HG03460 (cell line): Measurements from ENCODE around the gene OR4M1.
"Not testable (repeated sequence)": the region's sequence is repeated elsewhere in the genome, so short reads cannot be mapped to it uniquely, and the experiment has no call there.

Source experiments
- ATAC-seq: cut with Tn5 transposase; IDR thresholded peaks from one replicate; pipeline ENCODE4 v1.9.1; 2021; ENCODE audit not compliant: unreplicated experiment

The OR4M1 gene, protein sequence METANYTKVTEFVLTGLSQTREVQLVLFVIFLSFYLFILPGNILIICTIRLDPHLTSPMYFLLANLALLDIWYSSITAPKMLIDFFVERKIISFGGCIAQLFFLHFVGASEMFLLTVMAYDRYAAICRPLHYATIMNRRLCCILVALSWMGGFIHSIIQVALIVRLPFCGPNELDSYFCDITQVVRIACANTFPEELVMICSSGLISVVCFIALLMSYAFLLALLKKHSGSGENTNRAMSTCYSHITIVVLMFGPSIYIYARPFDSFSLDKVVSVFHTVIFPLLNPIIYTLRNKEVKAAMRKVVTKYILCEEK

DNA sequence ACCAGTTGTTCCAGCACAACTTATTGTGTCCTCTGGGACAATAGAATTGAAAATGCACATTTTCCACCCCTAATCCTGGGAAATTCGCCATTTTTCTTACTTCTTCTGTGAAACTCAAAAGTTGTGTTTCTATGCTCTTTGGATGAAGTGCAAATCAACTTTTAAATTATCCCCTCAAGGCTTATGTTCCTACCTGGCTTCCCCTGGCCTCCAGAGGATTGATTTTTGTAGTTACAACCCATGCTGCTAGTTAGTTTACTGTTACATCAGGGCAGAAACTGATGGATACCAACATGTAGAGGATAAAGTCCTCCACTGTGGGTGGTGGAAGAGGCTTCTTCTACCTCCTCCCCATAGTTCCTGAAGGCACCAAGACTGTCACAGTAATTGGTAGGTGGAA, at the start of gene OR4M1:
OR4M1 (plus strand) TSS at position 301 of the 400 bp plus-strand sequence. CDS start 6,819 bp downstream, outside the sequence.
- not testable (repeated sequence) for ATAC-seq

- no peak for ATAC-seq
Measured at GRCh38 chr14:19729359-19729758, 43.9 kb upstream of the OR4M1 start.

DNA sequence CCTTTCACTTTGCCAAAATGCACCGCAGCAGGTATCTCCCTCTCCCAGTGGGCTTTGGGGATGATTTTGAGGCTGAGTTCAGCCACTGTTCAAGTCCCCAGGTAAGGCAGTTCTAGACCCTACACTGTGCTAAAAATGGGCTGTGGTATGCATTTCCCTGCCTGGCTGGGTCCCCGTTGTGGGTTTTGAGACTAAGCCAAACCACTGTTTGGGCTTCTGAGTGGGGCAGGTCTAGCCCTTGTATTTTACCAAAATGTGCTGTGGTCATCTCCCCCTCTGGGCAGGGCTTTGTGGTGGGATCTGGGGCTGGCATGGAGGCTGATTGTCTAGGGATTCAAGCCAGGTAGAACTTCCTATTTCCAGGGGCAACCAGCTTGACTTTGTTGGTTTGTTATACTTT, 43.5 kb upstream of the OR4M1 start:
- no peak for ATAC-seq

DNA sequence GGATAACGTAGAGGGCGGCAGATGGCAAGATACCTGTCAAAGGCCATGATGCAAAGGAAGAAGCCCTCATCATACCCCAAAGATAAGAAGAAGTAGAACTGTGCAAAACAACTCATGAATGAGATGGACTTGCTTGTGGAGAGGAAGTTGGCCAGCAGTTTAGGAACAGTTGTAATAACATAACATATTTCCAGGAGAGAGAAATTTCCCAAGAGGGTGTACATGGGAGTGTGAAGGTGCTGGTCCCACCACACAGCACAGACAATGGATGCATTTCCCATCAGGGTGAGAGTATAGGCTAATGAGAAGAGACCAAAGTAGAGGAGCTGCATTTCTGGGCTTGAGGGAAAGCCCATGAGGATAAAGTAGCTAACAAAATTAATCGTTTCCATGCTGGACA, 39.4 kb upstream of the OR4M1 start:
- not testable (repeated sequence) for ATAC-seq

GRCh38 chr14:19743256-19743655, 30.0 kb upstream of the OR4M1 start, which contains the start of gene OR4Q3:
OR4Q3 (plus strand) TSS chr14:19743571.
- no peak for ATAC-seq

DNA sequence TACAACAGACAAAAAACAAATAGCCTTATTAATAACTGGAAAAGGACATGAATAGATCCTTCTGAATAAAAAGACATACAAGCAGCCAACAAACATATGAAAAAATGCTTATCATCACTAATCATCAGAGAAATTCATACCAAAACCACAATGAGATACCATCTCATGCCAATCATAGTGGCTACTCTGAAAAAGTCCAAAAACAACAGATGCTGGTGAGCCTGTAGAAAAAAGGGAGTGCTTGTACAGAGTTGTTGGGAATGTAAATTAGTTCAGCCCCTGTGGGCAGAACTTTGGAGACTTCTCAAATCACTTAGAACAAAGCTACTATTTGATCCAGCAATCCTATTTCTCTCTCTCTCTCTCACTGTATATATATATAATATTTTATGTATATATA, 21.0 kb upstream of the OR4M1 start:
- not testable (repeated sequence) for ATAC-seq

DNA sequence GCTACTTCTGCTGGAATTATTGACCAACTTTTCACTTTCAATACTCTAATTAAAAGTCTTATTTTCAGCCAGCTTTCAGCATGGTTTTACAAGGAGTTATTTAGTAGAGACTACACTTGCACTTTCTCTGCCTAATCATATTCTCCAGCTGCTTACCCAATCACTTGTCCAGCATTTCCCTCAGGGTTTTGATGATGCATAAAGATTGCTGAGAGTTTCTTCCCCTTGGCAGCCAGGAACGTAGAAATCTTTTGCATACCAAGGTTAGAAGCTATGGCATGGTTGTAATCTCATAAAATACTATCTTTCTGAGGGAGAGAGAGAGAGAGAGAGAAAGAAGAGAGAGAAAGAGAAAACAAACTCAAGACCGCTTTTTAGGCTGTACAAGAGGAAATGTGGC, 19.1 kb upstream of the OR4M1 start:
- ATAC-seq: no peak

DNA sequence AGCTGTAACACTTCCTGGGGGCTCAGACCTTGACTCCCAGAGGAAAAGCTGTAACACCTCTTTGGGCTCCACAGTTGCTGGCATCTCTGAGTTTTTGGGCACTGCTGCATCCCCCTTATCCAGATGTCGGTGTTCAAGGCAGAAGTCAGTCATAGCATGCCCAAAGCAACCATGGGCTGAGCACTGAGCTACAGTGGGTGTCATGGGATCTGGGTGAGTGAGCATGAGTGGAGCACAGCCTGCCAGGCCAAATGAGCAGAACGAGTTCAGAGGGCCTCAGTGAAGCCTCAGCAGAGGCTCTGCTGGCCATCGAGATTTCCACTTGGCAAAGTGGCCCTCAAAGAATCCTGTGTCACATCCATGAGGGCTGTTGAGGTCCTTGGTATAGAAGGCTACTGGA, 1.8 kb upstream of the OR4M1 start:
- ATAC-seq: not testable (repeated sequence)

DNA sequence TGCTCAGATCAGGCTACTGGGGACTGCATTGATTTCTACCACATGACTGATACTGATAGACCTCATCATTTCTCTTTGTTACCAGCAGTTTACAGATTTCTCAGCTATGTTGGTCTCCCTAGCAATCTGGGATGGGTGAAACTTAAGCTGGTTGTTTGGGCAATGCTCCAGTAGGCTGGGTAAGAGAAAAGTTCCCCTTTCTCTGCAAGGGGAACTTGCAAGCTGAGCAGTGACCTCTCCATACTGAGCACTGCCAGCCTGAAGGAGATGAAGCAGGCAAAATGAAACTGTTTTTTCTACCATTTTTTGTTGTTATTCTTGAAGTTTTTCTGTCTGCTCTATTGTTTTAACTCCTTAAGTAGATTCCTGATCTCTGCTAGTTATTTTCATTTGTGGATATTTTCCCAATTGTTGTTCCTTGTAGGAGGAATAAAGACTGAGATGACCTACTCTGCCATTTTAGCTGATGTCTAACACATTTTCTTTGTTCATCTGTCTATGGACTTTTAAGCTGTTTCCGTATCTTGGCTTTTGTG, 1.3 kb upstream of the OR4M1 start:
- no peak for ATAC-seq

- not testable (repeated sequence) for ATAC-seq
Measured at GRCh38 chr14:19772454-19772853, 850 bp upstream of the OR4M1 start.

DNA sequence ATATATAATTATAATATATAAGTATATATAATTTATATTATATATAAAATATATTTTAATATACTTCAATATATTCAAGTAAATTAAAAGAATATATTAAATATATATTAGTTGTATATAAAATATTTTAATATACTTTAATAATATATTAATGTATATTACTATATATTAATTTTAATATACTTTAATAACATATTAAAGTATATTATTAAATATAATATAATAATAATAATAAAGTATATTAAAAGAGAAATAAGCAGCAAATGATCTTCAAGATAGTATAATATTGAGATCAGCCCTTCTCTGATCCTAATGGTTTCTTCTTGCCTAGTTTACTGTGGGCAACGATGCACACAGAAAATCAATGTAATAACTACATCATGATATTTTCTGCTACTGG, 2.3 kb downstream of the OR4M1 start:
- no peak for ATAC-seq

- ATAC-seq: not testable (repeated sequence)
Measured at GRCh38 chr14:19785848-19786247, 12.5 kb downstream of the OR4M1 start.

GRCh38 chr14:19787318-19787717, 14.0 kb downstream of the OR4M1 start:
- not testable (repeated sequence) for ATAC-seq

- not testable (repeated sequence) for ATAC-seq
Measured at GRCh38 chr14:19788150-19788549, 14.8 kb downstream of the OR4M1 start.

DNA sequence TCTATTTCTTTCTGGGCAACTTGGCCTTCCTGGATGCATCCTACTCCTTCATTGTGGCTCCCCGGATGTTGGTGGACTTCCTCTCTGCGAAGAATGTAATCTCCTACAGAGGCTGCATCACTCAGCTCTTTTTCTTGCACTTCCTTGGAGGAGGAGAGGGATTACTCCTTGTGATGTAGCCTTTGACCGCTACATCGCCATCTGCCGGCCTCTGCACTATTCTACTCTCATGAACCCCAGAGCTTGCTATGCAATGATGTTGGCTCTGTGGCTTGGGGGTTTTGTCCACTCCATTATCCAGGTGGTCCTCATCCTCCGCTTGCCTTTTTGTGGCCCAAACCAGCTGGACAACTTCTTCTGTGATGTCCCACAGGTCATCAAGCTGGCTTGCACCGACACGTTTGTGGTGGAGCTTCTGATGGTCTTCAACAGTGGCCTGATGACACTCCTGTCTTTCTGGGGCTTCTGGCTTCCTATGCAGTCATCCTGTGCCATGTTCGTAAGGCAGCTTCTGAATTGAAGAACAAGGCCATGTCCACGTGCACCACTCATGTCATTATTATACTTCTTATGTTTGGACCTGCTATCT, 23.3 kb downstream of the OR4M1 start:
- not testable (repeated sequence) for ATAC-seq

DNA sequence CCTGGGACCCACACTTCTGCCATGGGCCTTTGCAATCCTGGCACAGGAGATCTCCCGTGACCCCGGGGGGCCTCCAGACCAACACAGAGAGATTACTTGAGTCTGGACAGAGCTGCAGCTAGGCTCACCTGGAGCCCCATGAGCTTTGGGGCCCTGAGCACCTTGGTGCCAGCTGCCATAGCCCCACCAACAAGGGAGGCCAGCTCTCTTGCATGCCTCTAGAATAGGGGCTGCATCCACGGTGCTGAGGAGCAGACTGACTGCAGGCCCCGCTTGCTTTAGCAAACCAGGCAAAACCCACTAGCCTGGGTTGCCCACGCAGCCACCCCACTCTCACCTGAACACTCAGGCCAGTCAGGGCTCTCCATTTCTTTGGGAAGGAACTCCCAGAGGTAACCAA, 26.6 kb downstream of the OR4M1 start:
- no peak for ATAC-seq

GRCh38 chr14:19800282-19801117, 27.2 kb downstream of the OR4M1 start:
- ATAC-seq: no peak

- ATAC-seq: no peak
Measured at GRCh38 chr14:19801118-19801464, 27.8 kb downstream of the OR4M1 start.

DNA sequence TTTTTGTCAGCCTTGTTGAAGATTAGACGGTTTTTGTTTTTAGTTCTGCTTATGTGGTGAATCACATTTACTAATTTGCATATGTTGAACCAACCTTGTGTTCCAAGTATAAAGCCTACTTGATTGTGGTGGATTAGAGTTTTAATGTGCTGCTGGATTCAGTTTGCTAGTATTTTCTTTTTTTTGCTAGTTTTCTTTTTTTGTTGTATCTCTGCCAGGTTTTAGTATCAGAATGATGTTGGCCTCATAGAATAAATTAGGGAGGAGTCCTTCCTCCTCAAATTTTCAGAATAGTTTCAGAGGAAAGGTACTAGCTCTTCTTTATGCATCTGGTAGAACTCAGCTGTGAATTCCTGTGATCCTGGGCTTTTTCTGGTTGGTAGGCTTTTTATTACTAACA, 30.2 kb downstream of the OR4M1 start, which contains the start of gene OR4N2:
OR4N2 (plus strand) TSS at position 301 of the 400 bp plus-strand sequence. CDS start 23,679 bp downstream, outside the sequence.
- not testable (repeated sequence) for ATAC-seq

- not testable (repeated sequence) for ATAC-seq
Measured at GRCh38 chr14:19813171-19813920, 40.0 kb downstream of the OR4M1 start.

GRCh38 chr14:19819879-19820278, 46.6 kb downstream of the OR4M1 start:
- not testable (repeated sequence) for ATAC-seq
